Measurements from ENCODE around the gene OPN4.

The OPN4 gene

DNA sequence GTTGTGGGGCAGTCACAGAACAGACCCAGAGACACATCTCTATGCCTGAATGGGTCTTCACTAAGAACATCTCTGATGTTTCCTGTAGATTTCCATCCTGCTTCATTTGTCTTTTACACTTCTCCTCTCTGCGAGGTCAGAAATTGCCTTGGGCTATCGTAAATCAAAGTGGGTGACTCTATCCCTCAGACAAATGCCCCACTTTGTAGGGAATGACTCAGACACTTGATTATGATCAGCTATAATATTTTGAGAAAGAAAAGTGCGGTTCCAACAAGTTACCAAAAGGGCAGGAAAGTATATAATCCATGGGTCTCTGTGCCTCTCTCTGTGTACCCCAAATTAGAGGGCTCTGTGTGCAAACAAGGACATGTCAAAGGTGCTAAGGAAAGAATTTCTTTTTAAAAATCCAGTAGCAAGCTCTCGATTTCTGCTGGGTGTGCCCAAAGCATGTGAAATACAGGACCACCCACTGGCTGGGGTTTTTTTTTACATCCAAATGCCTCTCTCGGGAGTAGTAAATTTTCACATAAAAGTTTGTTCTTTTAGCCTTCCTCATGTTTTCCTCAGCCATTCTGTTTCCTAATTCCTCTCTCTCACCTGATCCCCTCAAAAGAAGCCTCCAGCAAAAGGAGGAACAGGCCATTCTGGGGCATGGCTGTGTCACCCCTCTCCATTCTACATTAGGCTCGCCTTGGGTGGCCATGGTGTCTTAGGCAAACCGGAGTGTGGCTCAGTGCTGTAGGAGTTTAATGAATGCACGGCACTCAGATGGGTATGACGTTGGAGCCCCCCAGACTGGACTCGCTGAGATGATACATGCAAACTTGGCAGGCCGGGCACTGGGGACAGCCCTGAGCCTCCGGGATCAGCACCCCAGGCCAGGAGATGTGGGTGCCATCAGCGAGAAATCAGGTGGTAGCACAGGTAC is 6.3 kb upstream of the OPN4 start:
- DNase-seq (ENCODE audit: low read depth): no peak

DNA sequence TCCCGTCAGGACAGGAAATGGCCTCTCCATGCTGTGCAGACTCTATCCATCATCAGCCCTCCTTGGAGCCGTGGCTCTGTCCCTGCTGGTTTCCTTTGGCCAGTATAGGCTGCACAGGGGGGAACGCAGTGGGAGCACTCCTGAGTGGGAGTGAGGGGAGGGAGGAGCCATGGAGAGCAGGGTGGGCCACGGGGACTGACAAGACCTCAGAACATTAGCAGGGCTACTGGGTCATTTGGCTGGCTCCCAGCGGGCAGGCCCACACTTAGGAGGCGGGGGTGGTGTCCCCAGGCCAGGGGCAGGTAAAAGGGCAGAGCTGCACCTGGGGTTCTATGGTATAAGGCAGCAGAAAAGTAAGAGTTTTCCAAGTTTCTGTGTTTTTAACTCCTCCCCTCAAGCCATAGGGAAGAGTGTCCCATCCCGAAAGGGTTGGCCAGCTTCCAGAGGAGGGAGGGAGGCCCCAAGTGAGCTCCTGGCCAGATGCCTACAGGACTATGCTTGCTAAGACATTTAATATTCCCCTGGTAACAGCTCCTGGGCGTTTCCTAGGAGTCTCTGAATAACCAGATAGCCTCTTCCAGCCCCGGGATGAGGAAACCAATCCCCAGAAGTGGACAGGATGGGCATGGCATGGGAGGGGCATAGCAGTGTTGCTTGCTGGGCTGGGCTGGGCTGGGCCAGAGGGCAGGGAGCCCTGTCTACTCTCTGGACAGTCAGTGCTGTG is 5.5 kb upstream of the OPN4 start:
- DNase-seq (ENCODE audit: low read depth): no peak

DNA sequence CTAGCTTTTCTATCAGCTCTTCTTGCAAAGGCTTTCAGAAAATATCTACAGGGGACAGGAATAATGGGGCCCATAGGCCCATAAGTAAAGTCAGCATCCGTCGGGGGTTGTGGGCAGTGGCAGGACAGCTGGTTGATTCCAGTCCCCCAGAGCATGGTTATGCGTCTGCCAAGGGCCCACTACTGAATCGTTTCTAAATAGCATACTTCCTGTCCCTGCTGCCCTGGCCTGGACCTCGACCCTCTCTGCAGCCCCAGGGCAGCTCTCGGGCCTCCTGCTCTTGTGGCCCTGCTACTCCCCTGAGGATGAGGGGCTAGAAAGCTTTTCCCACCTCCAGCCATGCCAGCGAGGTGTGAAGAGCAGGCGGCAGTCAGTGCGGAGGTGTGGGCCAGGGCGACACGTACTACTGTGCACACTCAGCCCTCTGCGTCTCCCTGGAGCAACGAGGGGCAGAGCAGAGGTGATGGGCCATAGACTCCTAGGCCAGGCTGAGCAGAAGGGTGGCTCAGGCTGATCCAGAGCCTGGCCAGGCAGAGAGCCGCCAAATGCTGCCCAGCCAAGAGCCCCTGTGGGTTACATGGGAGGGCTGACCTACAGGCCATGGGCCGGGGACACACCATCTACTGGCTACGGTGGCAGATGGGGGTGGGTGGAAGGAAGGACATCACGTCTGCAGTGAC is 4.7 kb upstream of the OPN4 start:
- no peak for DNase-seq (ENCODE audit: low read depth)

DNA sequence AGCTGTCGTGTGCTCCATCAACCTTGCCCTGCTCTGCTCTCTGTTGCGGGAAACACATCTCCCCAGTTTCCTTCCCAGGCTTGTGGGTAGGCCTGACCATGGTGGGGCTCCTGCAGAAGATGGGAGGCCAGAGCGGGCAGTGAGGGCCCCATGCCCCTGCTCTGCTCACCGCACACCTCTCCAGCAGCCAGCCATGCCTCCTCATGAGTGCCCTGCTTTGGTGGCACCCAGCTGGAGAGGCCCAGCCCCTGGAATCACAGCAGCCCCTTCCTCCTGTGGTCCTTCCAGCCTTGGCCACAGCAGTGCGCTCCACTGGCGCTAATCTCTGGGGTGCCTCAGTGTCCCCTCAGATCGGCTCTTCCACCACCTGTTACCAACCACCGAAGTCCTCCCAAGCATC is 4.2 kb upstream of the OPN4 start:
- DNase-seq (ENCODE audit: low read depth): no peak

DNA sequence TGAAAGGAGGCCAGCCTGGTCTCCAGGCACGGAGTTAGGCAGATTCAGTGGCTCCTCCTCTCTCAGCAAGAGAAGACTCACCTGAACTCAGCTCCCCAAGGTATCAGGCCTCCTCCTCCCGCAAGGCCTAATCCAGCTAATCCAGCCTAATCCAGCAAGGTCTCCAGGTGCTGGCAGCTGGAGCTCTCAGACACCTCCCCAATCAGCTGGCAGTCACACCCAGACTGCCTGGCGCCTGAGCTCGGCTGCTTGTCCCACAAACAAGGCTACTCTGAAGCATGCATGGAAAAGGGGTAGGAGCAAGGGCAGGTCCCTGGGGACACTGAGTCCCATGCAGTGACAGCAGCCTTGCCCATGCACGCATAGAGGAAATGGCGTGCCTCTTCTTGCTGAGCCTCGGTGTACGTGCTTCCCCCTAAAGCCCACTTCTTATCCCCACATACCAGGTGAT is 3.3 kb upstream of the OPN4 start:
- DNase-seq (ENCODE audit: low read depth): no peak

DNA sequence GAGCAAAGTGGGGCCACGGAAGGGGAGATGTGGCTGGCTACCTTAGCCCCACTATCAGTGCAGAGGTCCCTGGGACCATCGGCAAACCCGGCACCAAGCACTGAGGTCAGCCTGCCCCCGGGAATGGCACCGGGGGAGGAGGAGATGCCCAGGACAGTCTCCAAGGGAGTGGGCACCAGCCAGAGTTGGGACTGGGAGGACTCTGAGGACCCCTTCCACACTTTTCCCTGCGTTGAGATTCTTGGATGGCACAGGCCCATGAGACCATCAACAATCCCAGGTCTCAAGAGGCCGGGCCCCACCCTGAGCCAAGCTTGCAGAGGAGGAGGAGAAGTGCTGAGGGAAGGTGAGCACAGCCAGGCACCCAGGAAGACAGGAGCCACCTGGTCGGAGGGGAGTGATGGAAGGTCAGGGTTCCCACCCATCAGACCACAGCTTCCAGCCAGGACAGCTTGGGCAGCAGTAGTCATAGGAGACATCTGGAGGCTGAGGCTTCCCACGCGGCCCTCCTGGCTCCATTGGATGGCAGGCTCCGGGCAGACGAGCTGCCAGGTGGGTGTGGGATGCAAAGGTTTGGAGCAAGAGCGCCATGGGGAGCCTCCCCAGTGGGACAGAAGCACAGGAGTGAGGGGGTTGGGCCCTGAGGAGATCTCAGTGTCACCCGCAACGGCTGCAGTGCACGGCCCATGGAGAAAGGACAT is 2.6 kb upstream of the OPN4 start:
- DNase-seq (ENCODE audit: low read depth): no peak

DNA sequence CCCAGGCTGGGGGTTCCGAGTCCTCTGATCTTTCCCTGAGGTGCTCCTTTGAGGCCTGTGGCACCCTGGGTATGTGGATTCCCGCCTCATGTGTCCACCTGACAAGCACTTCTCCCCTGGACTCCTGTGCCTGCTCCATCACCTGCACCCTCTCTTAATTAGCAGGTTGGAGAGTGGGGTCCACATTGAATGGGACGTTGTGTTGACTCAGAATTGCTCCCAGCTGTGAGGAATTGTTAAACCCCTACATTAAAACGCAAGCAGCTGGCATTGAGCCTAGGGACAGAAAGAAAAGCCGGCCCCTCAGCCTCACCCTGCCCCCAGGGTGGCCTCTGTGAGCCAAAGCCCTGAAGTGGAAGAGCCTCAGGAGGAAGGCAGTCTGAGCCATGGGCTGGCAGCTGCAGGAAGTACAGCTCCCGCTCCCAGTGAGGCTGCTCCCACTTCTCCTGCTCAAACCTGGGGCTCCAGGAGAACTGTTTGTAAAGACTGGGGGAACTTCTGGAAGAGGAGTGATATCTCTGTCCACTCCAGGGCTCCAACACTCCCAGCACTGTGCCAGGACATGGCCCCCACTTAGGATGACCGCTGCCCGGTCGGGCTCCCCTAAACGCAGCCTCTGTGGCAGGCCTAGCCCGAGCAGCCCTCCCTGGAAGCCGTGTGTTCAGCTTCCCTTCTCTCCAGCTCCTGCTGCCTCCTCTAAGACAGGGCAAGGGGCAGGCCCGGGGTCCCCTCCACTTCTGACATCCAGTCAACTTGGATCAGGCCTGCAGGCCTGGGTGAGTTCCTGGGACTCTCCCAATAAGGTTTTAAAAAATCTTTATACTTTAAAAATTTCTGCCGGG is 1.8 kb upstream of the OPN4 start:
- no peak for DNase-seq (ENCODE audit: low read depth)

DNA sequence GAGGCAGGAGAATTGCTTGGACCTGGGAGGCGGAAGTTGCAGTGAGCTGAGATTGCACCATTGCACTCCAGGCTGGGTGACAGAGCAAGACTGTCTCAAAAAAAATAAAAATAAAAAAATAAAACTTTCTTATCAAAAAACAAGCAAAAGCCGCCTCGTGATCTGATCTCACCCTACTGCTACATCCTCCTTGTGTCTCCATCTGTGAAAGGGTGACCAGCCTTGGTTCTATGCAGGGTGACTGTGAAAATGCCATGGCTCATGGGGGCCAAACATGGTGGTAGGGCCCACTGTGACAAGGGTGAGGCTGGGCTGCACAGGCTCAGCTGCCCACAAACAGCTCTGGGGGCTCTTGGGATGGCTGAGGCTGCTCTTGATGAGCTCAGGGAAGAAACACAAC is 968 bp upstream of the OPN4 start:
- no peak for DNase-seq (ENCODE audit: low read depth)

DNA sequence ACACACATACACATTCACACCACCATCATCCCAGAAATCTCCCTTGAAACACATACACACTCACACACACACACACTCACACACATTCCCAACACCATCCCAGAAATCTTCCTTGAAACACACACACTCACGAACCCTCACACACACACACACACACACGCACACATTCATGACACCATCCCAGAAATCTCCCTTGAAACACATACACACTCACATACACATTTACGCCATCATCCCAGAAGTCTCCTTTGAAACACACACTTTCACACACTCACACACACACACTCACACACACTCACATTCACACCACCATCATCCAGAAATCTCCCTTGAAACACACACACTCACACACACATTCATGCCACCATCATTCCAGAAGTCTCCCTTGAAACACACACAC is 360 bp upstream of the OPN4 start:
- DNase-seq (ENCODE audit: low read depth): no peak

DNA sequence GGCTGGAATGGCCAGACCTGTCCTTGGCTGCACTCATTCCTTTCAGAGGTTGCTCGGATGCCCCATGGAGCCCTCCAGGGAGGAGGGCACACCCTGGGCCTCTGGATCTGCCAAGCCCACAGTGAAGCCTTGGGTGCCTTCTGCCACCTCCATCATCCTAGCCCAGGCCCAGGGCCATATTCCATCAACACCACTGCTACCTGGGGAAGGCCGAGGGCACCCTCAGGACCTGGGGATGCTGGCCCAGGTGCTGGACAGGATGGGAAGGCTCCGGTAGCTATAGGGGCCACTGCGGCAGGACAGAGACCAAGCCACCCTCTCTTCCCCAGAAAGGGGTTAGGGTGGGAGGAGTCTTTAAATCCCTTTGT is 810 bp downstream of the OPN4 start:
- no peak for DNase-seq (ENCODE audit: low read depth)

DNA sequence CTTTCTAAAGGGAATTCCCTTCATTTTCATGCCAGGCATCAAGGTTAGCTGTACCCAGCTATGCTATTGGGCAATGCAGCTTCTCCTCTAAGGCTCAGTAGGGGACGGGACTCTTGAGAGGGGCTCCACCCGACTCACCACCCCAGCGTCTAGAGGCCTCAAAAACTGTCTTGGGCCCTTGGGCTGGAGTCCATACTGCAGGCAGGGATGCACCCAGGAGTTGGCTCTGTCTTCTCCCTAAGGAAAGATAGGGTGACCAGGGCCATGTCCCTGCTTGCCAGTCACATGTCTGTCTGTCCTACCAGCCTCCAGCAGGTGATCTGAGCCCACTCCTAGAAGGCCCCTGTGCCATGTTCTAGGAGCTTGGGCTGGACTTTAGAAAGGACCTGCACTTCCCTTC is 1.2 kb downstream of the OPN4 start:
- DNase-seq (ENCODE audit: low read depth): no peak

DNA sequence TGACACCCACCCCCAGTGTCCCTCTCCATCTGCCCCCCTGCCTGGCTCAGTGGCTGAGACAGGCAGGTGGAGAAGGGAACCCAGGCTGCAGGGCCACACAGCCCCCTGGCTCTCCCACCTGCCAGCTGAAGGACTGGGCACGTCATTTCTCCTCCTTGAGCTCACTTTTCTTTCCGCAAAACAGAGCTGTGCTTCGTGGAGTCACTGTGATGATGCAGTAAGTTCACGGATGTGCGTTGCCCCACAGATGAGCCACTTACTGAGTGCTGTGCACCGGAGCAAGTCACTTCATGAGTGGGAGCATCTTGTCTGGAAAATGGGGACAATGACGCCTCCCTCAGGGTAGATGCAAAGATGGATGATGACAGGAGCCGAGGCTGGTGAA is 2.7 kb downstream of the OPN4 start:
- DNase-seq (ENCODE audit: low read depth): no peak

DNA sequence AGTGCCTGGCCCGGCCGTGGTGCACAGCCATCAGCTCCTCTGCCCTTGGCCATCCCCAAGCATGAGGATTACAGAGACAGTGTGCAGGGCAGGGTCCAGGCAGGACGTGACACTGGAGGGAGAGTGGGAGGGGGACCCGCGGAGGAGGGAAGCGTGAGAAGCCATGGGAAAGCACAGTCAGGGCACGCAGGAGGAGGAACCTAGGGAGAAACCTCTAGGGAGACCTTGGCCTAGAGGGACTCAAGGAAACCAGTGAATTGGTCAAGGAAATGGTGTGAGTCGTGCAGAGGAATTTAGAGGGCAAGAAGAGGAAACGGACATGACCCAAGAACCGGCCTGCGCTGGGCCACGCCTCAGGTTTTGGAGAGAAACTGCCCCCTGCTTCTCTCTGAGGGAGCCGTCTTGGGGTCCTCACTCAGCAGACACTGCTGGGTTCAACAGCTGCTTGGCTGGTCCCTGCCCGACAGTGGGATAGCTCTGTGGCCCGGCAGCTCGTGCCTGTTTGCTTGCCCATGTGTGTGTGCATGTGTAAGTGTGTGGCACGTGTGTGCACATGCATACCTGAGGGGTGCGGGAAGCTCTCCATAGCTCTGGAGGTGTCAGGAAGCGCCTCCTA is 3.2 kb downstream of the OPN4 start:
- DNase-seq (ENCODE audit: low read depth): no peak

DNA sequence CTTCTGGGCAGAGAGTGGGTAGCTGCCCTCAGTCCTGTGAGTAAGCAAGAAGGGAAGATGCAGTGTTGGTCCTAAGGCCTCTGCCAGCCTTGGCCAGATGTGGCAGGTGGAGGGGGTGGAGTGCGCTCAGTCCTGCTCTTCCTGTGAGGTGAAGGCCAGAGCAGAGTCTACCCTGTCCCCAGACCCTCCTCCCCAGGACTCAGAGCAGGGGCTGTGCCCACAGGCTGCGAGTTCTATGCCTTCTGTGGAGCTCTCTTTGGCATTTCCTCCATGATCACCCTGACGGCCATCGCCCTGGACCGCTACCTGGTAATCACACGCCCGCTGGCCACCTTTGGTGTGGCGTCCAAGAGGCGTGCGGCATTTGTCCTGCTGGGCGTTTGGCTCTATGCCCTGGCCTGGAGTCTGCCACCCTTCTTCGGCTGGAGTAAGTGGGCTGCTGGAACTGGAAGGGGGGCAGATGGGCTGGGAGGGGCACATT is 4.0 kb downstream of the OPN4 start:
- no peak for DNase-seq (ENCODE audit: low read depth)

DNA sequence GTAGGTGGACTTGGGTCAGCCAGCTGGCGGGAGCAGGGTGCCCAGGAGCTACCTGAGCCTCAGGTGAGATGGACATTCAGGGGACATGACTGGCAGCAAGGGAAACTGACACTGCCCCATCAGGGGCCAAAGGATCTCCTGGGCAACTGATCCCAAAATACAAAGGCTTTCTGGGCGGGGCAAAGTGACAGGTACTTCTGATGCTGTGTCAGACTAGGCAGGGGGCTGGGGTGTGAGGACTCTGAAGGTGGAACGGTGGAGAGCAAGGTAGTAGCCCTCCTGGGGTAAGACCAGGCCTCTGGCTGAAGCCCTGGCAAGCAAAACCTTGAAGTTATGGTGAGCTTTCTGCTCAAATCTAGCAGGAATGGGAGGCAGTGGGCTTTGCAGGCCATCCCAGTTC is 4.4 kb downstream of the OPN4 start:
- DNase-seq (ENCODE audit: low read depth): no peak

DNA sequence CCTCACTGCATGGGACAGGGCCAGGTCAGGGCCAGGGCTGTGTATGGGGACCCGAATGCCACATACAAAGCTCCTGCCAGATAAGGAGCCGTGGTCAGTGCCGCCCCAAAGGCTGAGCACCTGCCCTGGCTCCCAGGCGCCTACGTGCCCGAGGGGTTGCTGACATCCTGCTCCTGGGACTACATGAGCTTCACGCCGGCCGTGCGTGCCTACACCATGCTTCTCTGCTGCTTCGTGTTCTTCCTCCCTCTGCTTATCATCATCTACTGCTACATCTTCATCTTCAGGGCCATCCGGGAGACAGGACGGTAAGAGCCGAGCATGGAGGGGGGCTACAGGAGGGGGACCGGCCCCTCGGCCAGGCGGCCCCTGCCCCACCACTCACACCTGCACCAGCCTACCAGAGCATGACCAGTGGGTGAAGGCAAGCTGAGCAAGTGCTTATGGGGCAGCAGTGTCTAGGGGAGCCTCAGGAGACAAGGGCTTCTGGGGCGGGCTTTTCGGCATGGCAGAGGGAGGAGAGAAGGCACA is 4.9 kb downstream of the OPN4 start:
- no peak for DNase-seq (ENCODE audit: low read depth)

DNA sequence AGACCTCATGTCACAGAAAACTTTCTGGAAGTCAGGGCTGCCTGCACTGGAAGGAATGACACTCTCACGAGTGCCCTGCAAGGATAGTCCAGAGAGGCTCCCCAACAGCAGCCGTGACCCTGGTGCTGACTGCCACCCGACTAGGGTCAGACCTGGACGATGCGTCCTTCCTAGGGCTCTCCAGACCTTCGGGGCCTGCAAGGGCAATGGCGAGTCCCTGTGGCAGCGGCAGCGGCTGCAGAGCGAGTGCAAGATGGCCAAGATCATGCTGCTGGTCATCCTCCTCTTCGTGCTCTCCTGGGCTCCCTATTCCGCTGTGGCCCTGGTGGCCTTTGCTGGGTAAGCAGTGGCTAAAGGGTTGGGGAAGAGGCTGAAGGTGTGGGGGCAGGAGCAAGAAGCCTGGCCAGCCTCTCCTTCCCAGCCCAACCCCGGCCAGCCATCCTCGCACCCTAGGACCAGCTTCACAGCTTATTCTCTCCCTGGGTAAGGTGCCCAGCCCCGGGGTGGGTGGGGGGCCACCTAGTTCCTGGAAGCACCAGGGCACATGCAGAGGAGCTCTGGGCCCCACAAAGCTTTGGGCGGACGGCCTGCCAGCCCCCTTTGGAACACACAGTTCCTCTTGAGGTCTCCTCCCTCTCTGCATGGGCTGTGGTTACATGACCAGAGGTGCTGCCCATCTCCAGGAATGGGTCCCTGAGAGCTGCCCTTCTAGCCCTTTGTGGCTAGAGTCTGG is 5.5 kb downstream of the OPN4 start:
- no peak for DNase-seq (ENCODE audit: low read depth)

DNA sequence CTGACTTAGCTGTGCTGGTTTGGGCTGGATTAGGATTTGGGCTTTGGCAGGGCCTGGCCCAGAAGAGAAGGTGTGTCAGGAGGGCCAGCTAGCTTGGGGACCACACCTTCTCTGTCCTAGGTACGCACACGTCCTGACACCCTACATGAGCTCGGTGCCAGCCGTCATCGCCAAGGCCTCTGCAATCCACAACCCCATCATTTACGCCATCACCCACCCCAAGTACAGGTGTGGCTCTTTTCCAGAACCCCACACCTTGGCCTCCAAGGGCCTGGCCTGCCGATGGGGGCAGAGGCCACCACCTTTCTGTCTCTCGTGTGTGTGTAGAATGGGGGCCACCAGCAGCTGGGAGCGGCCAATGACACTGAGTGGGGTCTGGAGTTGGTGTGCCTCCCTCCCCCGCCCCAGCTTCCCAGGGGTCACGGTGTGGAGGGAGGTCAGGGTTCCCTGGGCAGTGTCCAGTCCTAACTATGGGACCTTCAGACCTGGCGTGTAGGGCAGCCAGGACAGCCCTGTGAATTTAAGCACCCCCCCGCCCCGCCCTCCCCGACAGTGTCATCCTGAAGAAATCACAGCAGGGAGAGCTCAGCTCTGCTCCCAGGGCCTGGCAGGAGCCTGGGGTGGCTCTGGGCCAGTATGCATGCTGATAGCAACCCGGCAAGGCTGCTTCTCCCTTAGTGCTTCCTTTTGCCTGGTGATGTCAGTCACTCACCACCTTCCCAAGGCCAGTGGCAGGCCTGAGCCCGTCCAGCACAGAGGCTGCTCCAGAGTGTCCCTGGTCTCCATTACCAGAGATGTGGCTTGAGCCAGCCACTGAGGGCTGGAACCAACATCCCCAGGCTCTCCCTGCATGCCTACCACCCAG is 7.0 kb downstream of the OPN4 start:
- no peak for DNase-seq (ENCODE audit: low read depth)
